Measurements from ENCODE around the gene YARS1.

The YARS1 gene

DNA sequence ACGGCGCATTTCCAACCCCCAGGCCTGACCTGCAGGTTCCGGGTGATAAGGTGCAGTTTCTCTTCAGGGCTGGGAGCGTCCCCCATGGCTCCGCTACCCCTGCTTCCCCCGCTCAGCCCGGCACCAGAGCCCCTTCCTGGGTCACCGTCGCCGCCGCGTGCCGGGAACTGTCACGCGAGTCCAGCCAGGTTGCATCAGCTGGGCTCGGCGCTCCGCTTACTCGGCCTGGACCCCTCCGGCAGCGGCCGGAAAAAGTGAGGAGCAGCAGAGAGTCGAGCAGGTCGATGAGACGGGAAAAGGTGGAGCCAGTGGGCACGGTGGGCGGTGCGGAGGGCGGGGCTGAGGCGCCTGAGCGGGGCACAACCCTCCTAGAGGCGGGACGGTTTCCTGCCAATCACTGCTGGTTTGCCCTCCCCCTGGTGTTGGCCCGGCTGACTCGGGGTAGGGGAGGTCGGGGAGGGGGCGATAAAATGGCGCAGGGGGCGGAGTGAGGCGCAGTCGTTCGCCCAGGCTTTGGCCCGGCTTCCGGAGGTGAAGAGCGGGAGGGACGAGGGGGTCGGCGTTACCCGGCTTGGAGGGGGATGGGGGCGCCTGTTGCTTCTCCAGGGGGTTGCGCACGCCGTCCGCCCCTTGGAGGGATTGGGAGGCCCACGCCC is at the start of gene YARS1, which contains the start of gene S100PBP:
Gene YARS1, minus strand, starts transcription at position 200 of the 656 bp plus-strand sequence. Its CDS starts 114 bp downstream, at position 86.
Gene S100PBP, plus strand, starts transcription at position 495 of the 656 bp plus-strand sequence. CDS start 8,447 bp downstream, outside the sequence.
- DNase-seq (ENCODE audit: low read depth) = peak; percentile 99

DNA sequence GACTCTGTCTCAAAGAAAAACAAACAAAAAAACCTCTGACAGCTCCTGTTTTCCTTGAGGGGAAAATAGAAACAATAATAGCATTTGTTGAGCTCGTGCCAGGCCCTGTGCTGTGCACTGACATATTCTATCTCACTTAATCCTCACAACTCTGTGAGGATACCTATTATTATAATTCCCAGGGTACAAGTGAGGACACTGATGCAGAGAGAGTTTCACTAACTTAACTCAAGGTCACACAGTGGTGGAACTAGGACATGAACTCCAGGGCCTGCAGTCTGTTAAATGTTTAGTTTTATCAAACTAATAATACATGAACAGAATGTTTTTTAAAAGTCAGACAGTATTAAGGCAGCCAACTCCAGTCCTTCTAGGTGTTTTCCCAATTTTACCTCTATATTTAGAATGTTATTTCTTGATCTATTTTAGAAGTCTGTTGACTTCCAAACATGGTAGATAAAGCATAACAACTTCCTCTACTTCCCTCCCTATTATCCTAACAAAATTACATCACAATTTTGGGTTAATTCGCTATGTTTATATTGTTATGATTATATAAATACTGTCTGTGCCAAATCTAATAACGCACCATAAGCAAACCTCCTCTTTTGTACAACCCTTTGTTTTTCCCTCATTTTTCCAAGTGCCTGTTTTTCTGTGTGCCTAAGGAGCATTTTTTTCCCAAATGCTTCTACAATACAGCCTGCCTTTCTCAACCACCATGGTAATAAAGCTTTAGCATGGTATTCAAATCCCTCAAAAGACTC is 48.7 kb upstream of the YARS1 start:
- DNase-seq (ENCODE audit: low read depth) = no peak

DNA sequence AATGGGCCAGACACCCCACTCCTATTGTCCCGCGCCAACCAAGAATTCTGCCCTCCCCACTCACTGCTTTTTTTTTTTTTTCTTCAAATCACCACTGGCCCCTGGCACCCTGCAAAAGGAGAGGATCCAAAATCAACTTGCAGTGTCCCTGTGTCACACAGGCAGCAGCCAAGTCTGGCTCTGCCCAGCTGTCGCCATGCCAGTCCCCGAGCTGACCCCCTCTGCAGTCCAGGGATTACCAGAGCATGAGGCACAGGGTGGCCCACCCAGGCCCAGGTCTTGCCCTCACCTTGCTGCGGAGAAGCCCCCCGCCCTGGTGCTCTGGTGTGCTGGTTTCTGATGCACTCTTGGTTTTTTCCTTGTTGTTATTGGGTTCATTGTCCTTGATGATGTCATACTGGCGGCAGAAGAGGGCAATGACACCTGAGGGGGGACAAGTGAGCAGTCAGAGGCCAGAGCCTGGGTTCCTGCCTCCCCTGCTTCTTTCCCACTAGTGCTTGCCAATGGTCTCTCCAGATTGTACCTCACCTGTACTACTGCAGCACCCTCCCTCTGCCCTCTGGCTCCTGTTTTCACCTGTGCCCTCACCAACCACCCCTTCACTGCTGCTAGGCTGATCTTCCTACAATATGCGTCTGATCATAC is 47.3 kb upstream of the YARS1 start:
- DNase-seq (ENCODE audit: low read depth) = no peak

DNA sequence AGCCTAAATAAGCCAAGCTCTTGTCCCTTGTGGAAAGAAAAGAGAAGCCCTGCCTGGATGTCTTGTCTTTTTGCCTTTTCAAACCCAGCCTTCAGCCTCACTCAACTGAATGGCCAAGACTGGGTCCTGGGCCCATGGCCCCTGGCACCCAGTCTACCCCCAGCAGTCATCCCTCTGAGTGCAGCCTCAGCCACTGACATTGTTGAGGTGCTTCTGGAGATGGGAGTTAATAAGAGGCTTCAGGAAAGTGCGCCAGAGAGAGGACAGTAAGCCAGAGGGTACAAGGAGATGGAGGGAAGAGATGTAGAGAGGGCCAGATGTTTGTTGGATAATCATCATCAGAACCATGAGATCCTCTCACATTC is 46.7 kb upstream of the YARS1 start:
- DNase-seq (ENCODE audit: low read depth) = no peak

DNA sequence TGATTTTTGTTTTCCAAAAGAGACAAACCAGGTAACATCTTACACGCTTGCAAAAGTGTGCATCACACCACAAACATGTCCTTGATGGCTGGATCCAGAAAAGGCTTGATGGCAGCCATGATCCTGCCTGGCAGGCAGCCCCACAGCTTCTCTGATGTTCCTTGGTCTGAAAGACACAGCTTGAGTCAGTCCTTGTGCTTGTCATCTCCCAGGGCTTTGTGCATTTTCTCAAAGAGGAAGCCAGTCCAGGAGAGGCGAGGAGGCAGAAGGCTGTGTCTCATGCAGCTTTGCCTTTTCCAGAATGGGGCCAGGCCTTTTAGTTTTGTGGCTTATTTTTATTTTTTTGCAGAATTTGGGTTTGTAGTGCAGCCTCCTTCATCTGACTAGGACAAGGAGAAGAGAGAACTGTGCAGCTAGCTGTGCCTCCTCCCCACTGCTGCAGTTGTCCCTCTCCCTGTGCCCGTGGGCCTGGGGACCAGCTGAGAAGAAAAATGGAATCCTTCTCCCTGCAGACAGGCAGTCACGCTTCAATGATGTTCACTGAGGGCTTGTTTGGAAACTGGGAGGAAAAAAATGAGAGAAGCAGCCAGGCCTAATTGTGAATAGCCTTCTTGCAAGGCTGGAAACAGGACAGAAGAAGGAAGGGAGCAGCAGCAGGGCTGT is 46.2 kb upstream of the YARS1 start:
- DNase-seq (ENCODE audit: low read depth) = no peak

DNA sequence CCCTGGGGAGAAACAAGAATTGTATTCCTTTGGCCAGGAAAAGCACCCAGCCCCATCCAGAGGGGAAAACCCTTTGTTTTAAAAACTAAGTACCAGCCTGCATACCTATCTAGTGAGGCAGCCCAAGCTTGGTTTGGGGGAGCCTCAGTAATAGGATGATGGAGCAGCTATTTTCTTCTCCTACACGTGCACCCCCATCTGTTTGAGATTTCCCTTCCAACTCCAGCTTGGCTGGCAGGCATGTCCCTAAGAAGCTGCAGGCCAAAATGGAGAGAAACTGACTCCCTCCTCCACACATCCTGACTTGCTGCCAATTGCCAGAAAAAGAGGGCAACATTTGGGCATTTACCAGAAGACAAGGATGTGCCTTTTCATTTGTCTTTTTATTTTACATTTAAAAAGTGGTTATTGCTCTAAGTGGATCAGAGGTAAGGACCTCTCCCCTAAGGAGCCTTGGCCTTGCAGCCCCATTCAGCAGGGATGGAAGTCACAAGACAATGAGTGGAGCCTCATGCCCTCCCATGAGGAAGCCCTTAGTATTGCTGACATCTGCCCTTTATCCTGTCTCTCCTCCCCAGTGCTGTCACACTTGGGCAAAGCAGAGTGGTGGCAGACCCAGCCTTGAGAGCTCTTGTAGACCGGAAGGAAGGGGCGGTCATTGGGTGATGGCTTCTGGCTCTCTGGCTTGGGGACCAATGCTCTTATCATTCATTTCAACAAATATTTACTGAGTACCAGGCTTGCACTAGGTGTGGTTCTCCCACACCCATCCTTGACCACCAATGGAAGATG is 44.9 kb upstream of the YARS1 start:
- no peak for DNase-seq (ENCODE audit: low read depth)

DNA sequence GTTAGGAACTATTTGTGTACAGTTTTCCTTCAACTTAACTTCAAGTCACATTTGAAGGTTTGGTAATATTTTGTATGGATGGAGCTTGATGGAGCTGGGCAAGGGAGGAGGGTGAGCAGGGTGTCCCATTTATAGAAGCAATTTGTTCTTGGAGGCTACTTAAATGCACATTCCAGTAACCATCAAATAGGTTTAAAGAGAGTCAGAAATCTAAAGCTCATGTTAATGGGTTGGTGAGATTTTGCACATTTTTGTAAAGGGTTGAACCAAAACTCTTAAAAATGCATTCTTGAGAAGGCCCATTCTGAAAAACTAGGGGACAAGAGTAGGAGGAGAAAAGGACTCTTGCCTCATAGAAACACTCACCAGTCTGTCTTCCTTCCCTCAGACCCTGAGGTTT is 43.4 kb upstream of the YARS1 start:
- DNase-seq (ENCODE audit: low read depth) = no peak

DNA sequence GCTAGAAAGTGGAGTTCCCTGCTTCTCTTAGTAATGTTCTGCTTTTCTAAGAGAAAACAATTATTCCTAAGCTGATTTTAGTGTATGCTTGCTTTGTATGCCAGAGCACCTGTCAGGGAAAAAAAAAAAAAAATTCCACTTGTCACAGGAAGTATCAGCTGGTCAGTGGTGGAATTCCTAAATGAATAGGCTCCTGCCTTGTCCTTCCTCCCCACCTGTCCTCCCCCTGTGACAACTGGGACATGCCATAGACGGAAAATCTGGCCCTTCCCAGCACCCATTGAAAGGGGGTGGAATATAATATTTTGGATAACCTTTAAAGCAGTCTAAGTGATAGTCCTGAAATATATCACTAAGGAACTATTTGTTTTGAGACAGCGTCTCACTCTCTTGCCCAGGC is 42.8 kb upstream of the YARS1 start:
- no peak for DNase-seq (ENCODE audit: low read depth)

DNA sequence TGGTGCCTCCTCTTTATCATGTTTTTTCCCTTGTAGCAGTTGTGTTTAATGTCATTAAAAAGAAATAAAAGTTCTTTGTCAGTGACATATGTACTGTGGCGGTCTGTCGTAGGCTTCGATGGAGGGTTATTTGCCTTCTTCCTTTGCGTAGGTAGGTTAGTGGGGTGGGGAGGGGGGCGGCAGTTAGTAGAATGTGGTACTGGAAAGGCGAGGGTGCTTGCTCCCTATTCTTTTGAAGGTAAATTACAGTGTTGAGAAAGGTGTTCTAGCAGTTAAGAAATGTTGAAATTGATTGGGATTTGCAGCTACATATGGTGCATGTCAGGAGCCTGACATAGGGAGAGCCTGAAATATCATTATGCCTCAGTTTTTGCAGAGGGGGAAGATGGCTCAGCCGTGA is 41.6 kb upstream of the YARS1 start:
- DNase-seq (ENCODE audit: low read depth) = no peak

DNA sequence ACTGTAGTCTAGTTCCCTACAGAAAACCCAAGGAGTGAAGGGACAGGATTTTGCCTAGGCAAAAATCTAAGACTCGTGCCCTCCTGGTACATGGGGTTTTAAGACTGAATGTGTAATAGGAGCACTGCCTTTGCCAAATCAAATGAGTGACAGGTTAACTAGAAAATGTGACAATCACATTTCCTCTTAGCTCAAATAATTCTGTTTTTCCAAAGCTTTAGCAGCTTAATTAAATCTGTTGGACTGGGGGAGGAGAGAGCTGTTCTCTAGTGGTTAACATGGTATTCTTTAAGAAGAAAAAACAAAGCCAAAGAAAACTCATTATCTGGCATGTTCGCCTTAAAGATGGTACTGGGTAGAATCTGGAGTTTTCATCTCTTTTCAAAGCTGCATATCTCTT is 41.0 kb upstream of the YARS1 start:
- no peak for DNase-seq (ENCODE audit: low read depth)

DNA sequence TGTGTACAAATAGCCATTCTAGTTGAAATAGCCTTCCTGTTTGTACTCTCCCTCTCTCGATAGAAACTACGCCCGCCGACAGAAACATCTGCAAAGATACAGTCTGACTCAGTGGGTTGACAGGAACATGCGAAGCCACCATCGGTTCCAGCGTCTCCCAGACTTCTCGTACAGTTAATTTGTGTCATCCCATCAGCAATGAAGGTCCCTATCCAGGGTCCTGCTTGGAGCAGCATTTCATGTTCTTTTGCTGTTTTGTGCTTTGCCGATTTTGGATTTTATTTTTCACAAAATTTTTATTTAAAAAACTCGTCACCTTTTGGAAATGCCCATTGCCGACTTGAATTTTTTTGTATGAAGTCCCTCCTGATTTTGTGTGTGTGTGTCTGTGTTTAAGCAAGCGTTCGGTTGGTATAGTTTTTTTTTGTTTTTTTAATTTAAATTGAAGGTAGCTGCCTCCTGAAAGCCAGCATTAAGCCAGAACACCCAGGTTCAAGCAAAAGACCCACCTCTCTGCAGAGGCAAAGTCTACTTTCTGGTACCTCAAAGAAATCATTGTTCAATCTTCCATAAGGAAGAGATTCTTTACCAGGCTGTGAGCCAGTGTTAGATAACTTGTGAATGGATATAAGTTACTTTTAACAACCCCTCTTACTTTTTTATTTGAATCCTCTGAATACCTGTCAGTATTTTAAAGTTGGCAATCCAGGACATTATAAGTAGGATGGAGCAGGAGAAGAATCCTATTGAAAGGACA is 38.9 kb upstream of the YARS1 start:
- DNase-seq (ENCODE audit: low read depth) = no peak

DNA sequence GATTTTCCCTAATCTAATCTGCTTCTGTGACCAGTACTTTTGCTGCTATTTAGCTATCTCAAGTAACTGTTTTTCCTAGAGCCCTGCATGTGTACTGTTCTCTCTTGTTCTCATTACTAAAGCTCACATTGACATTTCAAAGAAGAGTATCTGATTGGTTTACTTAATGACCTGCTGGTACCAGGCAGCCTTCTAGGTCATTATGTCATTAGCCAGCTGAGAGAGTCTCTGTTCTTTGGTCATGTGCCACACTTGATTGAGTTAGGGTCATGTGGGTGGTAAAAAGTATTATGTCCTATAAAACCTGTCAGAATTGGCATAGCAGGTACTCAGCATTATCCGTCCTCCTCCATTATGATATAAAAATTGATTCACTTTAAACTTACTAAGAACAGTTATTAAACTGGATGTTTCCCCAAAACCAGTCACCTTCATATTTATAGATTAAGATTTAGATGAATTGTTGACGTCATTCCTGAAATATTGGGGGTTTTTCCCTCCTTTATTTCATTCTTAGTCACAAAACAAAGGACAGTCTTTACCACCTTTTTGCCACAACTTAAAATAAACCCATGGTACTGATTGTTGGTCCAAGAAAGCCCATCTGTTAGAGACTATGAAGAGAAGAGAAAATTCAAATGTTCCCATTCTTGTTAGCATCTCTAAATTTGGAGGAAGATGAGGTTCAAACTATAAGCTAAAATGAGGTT is 31.4 kb upstream of the YARS1 start:
- DNase-seq (ENCODE audit: low read depth) = no peak

DNA sequence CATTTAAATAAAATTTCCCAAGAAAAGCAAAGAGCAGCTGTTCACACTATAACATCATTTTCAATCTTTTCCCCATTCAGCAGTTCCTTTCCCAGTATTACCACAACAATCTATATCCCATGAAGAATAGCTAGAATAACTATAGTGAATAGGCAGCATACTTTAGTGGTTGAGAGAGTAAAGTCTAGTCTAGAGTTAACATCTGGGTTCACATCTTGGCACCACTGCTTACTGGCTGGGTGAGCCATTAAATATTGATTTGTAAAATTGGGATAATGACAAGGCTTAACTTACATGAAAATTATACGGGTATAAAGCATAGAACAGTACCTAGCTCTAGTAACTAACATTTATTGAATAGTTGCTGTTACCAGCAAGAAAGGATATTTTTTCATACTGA is 14.7 kb upstream of the YARS1 start:
- DNase-seq (ENCODE audit: low read depth) = no peak

DNA sequence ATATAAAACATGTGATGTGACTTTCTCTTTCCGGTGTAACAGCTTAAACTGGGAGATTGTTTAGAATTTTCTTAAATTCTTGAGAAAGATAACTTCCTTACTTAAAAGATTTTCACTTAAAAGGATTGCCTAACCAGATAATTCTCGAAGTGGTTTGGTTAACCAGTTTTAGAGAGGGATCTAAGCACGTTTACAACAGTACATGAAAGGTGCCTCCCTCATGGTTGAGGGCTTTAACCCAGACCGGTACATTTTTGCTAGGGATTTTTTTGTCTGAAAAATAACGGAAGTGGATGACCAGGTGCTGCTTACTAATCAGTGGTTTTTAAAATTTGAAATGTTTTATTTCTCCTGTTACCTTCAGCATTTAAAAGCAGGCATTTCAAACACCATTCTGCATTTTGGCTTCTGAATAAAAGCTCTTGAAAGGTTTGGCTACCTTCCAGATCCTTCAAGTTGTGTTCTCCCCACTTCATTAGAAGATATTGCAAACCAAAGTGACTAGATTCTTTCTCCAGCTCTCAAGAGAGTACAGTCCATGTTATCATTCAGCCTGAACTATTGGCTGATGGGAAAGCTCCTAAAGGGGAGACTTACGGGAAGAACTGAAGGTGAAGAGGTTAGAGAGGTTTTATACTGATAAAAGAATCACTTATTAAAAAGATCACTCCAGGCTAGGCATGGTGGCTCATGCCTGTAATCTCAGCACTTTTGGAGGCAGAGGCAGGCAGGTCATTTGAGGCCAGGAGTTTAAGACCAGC is 13.1 kb upstream of the YARS1 start:
- no peak for DNase-seq (ENCODE audit: low read depth)

DNA sequence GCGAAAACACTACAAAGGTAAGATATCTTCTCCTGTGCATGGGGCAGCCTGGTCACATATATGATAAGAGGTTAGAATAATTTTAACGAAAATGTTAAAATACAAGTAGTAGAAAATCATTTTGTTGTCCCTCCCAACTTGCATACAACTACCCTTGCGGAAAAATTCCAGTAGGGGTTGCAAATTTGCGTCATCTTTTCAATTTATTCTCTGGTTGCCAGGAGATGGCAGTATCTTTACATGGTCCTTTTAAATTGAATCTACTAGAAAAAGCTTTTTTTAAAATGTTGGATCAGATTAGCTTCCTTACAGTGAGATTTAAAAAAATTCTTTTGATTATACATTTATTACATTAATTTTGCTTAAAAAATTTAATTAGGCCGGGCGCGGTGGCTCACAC is 11.2 kb upstream of the YARS1 start:
- no peak for DNase-seq (ENCODE audit: low read depth)

DNA sequence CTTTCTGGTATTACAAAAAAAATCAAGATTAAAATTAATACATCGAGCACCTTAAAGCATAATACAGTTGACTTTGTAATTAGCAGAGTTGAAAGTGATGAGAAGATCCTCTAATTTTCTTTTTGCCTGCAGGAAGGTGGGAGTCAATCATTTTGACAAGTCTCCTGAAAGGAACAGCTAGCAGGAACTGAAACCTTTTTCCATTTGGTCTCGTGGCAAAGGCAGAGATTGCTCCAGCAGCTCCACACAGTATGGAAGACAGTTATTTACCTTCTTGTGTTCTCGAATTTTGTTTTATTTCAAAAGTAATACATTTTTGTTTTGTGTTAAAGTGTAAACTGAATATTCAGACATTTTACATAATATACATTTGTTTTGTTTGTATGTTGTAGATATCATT is 8.0 kb upstream of the YARS1 start:
- DNase-seq (ENCODE audit: low read depth) = no peak

DNA sequence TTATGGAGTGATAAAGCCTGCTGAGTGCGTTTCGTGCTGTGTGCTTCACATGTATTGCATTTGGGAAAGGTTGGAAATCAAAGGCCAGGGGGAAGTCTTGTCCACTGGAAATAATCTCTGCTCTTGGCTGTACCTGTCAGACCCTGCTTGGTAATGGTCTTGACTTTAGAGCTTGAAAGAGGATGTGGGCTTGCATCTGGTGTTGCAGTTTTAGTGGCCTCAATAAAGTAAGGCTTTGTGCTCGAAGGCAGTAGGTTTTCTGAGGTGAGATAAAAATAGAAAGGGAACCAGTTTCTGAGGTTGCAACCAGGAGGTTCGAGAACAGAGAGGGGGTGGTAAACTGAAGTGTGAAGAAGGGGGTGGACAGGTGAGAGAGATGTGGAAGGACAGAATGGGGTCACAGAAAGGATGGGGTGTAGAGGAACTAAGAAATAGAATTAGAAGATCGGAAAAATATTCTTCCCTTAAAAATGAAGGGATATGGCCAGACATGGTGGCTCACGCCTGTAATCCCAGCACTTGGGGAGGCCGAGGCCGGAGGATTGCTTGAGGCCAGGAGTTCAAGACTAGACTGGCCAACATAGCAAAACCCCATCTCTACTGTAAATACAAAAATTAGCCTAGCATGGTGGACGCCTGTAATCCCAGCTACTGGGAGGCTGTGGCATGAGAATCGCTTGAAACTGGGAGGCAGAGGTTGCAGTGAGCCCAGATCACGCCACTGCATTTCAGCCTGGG is 1.8 kb upstream of the YARS1 start:
- DNase-seq (ENCODE audit: low read depth) = no peak

DNA sequence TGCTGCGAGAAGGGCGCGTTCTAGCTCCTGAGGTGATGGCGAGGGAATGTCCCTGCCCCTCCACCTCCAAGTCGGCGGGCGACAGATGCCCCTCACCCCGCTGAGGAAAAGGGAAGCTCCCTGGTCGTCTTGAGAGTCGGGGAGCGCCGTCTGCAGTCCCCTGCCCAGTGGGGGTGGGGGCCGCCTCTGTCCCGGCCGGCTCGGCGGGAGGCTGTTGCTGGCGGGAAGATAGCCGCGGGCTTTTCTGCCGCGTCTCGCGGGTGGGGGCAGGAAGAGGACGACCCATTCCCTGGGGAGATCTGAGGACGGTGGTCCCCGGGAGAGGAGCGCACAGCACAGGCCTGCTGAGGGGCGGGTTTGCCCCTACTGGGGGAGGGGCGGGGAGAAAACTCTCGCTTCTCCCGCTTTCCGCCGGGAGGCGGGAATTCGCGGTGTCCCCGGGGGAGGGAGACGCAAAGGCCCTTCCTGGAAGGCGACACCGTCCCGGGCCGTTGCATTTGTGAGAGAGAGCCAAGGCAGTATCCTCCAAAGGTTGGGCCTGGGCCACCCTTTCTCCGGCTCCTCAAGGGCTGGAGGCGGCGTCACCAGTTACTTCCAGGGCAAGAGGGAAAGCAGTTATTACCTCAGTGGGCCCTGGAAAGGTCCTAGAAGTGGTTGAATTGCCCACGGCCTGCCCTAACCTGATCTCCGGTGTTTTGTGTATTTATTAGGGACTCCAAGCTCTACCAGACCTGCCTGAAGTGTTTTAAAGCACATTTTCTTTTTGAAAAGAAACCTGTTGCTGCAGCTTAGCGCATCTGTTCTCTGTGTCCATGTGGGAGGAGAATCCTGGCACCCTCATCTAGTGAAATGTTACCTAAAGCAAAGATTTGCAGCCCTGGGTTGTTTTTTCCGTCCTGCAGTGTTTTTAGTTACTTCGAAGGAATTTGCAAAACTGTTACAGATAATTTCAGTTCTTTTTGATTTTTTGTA is 943 bp upstream of the YARS1 start:
- DNase-seq (ENCODE audit: low read depth) = no peak

All from activated gamma-delta T cell treated with anti-CD3 and anti-CD28 coated beads, Interleukin-2, amount 50 U/mL, for 16 hours (primary cell).